AG04450 (cell line): ENCODE data around the gene KCTD17. TPM values are rescaled to one million over a fixed set of nuclear protein-coding genes. Genes with fewer than 3 reads are reported as not detected.

Experiments
- CTCF ChIA-PET: fragments of 300-600, 350-600 bp; formaldehyde crosslinking; extraction: SDS; loops from one replicate; lab custom pipeline; 2022; ENCODE audit warnings: antibody characterized with exemption, inconsistent platforms; lab: Charles Lee
- POLR2A ChIA-PET: fragments of 350-600 bp; formaldehyde crosslinking; extraction: SDS; loops from one replicate; lab custom pipeline; 2021; ENCODE audit warnings: antibody characterized with exemption, inconsistent platforms; lab: Yijun Ruan, JAX
- DNase-seq: peaks from one replicate; pipeline ENCODE4 v3.0.0-alpha.2; 2011; ENCODE audit warnings: low read depth, low spot score
- H3K27ac ChIP-seq: one replicate; pipeline ENCODE4 v1.5.1; 2012; ENCODE audit warnings: low read depth, low read length, control low read depth
- H3K27me3 ChIP-seq: one replicate; pipeline ENCODE4 v1.6.0; 2012; ENCODE audit warnings: low read length; ENCODE audit not compliant: control insufficient read depth, insufficient read depth
- H3K4me3 ChIP-seq: 2 replicates; pipeline ENCODE4 v1.5.1; 2011; ENCODE audit warnings: mild to moderate bottlenecking, low read depth, low read length, control low read depth
- H3K9me3 ChIP-seq: 2 replicates; pipeline ENCODE4 v1.5.1; 2012; ENCODE audit warnings: low read length; ENCODE audit not compliant: control insufficient read depth, insufficient read depth
- CTCF ChIP-seq: IDR thresholded peaks from 2 replicates; pipeline ENCODE4 v1.5.1; 2011; ENCODE audit warnings: low read depth, low read length, control low read depth, inconsistent platforms
- polyA plus RNA-seq: library from polyadenylated mRNA; depleted of rRNA; stranded (reverse); fragments of >200 nt; gene quantifications from 2 replicates; pipeline ENCODE4 v1.2.3, GENCODE V29; 2011

Gene KCTD17
- polyA plus RNA-seq, 1 experiment: 20.7 TPM

GRCh38 chr22:37022483-37023337, 28.8 kb upstream of the KCTD17 start:
- POLR2A ChIA-PET: no interaction called here
- no peak overlapping the region for H3K4me3 ChIP-seq
- no peaks in the 10 kb centered on the region; the same call in 1 of the 2 replicates for H3K9me3 ChIP-seq
- no peaks in the 10 kb centered on the region for H3K27me3 ChIP-seq
- no peak overlapping the region for H3K27ac ChIP-seq
- CTCF ChIA-PET: interaction anchor here (1.3 to 5.0 kb wide), 3 partner anchors 9 to 24 kb away, joined by 4 to 36 read pairs (median 6); no protein-coding TSS in a partner anchor
- no peak for DNase-seq
- no peak for TF ChIP-seq CTCF

GRCh38 chr22:37023743-37024338, 27.7 kb upstream of the KCTD17 start:
- Histone ChIP-seq H3K9me3 (no peaks in the 10 kb centered on the region; the same call in 1 of the 2 replicates), H3K27ac (no peak overlapping the region), H3K27me3 (no peaks in the 10 kb centered on the region), H3K4me3 (no peak overlapping the region)
- ChIA-PET CTCF (no interaction called here), POLR2A (no interaction called here)
- DNase-seq: no peak
- no peak for TF ChIP-seq CTCF

GRCh38 chr22:37024339-37025157, 27.0 kb upstream of the KCTD17 start:
- DNase-seq: no peak
- Histone ChIP-seq H3K27ac (no peak overlapping the region), H3K27me3 (no peaks in the 10 kb centered on the region), H3K4me3 (no peak overlapping the region), H3K9me3 (no peaks in the 10 kb centered on the region; the same call in 1 of the 2 replicates)
- TF ChIP-seq CTCF: no peak
- ChIA-PET POLR2A (no interaction called here), CTCF (no interaction called here)

GRCh38 chr22:37025500-37026070, 26.0 kb upstream of the KCTD17 start:
- no peaks in the 10 kb centered on the region for H3K27me3 ChIP-seq
- no peak for TF ChIP-seq CTCF
- no peak overlapping the region for H3K27ac ChIP-seq
- ChIA-PET CTCF (interaction anchor here (0.9 kb wide), 1 partner anchor 19 kb away, joined by 3 read pairs; no protein-coding TSS in a partner anchor), POLR2A (no interaction called here)
- H3K9me3 ChIP-seq: no peaks in the 10 kb centered on the region; the same call in 1 of the 2 replicates
- no peak overlapping the region for H3K4me3 ChIP-seq
- DNase-seq: no peak
